Breast epithelium (tissue), 4 donors: ENCODE data around the gene REEP1. TPM values are rescaled to one million over a fixed set of nuclear protein-coding genes. Genes with fewer than 3 reads are reported as not detected.

Source experiments
- DNase-seq, 2 donors: peaks; one replicate each; pipeline ENCODE4 v3.0.0-alpha.2; 2019; ENCODE audit warnings: low spot score in 2 of 2
- H3K27ac ChIP-seq, 2 donors: fragments of 200-600 bp; sonication (generic) in 1 of 2; one replicate each; pipeline ENCODE4 v1.5.1; 2016 to 2019; ENCODE audit warnings: mild to moderate bottlenecking in 1 of 2
- H3K27me3 ChIP-seq, 2 donors: fragments of 200-600 bp; sonication (generic) in 1 of 2; one replicate each; pipeline versions ENCODE4 v1.5.1 to v1.6.0; 2017 to 2019; ENCODE audit warnings: control low read depth in 1 of 2, mild to moderate bottlenecking in 1 of 2
- H3K36me3 ChIP-seq: fragments of 200-600 bp; one replicate; pipeline ENCODE4 v1.5.1; 2019
- H3K4me1 ChIP-seq, 2 donors: fragments of 200-600 bp; sonication (generic); one replicate each; pipeline ENCODE4 v1.5.1; 2016 to 2019; ENCODE audit warnings: control low read depth in 1 of 2
- H3K4me3 ChIP-seq, 3 donors: fragments of 200-600 bp; sonication (generic); 1 replicate in 2 of 3; 2 replicates in 1 of 3; pipeline ENCODE4 v1.5.1; 2016 to 2019; ENCODE audit warnings: mild to moderate bottlenecking in 3 of 3, moderate library complexity in 2 of 3
- H3K9me3 ChIP-seq, 2 donors: fragments of 200-600 bp; sonication (generic) in 1 of 2; one replicate each; pipeline ENCODE4 v1.5.1; 2016 to 2019; ENCODE audit warnings: control low read depth in 1 of 2
- POLR2A ChIP-seq: fragments of 450-650 bp; IDR thresholded peaks from one replicate; pipeline ENCODE4 v1.6.1; 2016; ENCODE audit warnings: antibody characterized with exemption, mild to moderate bottlenecking, moderate library complexity
- POLR2AphosphoS5 ChIP-seq, 3 donors: sonication (generic); formaldehyde crosslinking; IDR thresholded peaks; one replicate each; pipeline ENCODE4 v1.6.1; 2017; ENCODE audit warnings: antibody characterized with exemption in 3 of 3
- intact Hi-C: fragments of 100-400 bp; cut with DNase I; formaldehyde crosslinking; loops from one replicate; pipeline ENCODE4 v1.15.1; 2023; ENCODE audit warnings: low total_unique reads
- total RNA-seq, 3 donors: library from RNA; depleted of rRNA; stranded (reverse); fragments of >200 nt; gene quantifications; one replicate each; pipeline ENCODE4 v1.1.0, GENCODE V29; 2016
- TF ChIP-seq, protein P1 (sequence below), 3 donors: fragments of 450-650 bp; IDR thresholded peaks; one replicate each; pipeline ENCODE4 v1.5.1; 2016 to 2017; ENCODE audit warnings: antibody characterized with exemption in 3 of 3, mild to moderate bottlenecking in 3 of 3, moderate library complexity in 3 of 3

Gene REEP1
- total RNA-seq, 3 donors from 2014 or later, result 0.32 to 3.8 (median 1.3) TPM

DNA sequence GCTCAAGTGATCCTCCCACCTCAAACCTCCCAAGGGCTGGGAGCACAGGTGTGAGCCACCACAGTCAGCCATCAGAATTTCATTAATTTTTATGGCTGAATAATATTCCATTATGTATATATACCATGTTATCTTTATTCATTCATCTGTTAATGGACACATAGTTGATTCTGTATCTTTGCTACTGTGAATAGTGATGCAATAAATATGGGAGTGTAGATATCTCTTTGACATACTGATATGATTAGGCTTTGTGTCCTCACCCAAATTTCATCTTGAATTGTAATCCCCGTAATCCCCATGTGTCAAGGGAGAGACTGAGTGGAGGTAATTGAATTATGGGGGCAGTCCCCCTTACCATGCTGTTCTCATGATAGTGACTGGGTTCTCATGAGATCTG lies 38.2 kb upstream of the REEP1 start:
- Histone ChIP-seq H3K27me3 (no peaks in the 10 kb centered on the region), H3K4me3 (no peak overlapping the region), H3K27ac (no peak overlapping the region), H3K9me3 (peaks cover 0 to 3% of the 10 kb centered on the region in 2 donors), H3K4me1 (no peaks in the 10 kb centered on the region), H3K36me3 (no peaks in the 10 kb centered on the region)
- no peak for TF ChIP-seq POLR2AphosphoS5 (IDR thresholded peaks at IDR 0.05)
- intact Hi-C loops, result loop anchor here (10.0 kb wide), 1 partner anchor 391 kb away; no protein-coding TSS in a partner anchor
- DNase-seq, result no peak

DNA sequence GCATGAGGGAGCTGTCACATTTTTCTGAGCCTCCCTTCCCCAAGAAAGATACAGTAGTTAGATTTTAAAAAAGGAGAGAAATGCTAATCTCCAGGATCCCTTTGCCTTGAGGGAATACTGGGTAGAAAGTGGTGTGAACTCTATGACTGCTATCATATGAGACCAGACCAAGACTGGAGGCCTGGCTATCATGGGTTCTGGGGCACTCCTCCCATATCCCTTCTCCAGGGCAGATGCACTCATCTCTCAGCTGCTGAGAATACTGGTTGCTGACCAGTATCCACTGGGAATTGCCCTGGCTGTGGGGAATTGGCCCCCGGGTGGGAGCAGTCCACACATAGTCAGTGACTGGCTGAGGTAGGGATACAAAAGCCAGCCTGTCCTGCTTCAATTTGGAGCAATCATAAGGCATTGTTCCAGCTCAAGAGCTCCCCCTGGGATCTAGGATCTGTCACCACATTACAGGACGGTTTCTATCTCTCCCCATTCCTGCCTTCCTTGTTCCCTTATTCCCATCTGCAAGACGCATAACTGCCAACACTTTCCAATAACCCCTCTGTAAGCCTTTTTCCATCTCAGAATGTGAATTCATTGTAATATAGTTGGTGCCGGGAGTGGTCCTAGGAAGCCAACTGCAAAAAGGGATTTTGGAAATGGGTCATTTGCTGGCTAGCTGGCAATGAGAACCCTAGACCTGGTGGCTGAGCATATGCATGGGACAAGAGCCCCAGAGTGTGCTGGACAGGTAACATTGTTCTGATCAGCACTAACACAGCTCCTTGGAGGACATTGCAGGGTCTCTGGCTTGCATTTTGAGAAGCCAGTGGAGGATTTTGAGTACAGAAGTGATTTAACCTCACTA lies 35.4 kb upstream of the REEP1 start:
- no peak for DNase-seq
- H3K36me3 ChIP-seq, result no peaks in the 10 kb centered on the region
- no peaks in the 10 kb centered on the region for H3K4me1 ChIP-seq
- H3K4me3 ChIP-seq, result no peak overlapping the region
- H3K27me3 ChIP-seq, result no peaks in the 10 kb centered on the region
- no peak overlapping the region for H3K27ac ChIP-seq
- intact Hi-C loops, result loop anchor here (5.0 to 10.0 kb wide), 2 partner anchors 151 to 388 kb away; no protein-coding TSS in a partner anchor
- no peak for TF ChIP-seq POLR2AphosphoS5 (IDR thresholded peaks at IDR 0.05)
- TF ChIP-seq, protein P1, sequence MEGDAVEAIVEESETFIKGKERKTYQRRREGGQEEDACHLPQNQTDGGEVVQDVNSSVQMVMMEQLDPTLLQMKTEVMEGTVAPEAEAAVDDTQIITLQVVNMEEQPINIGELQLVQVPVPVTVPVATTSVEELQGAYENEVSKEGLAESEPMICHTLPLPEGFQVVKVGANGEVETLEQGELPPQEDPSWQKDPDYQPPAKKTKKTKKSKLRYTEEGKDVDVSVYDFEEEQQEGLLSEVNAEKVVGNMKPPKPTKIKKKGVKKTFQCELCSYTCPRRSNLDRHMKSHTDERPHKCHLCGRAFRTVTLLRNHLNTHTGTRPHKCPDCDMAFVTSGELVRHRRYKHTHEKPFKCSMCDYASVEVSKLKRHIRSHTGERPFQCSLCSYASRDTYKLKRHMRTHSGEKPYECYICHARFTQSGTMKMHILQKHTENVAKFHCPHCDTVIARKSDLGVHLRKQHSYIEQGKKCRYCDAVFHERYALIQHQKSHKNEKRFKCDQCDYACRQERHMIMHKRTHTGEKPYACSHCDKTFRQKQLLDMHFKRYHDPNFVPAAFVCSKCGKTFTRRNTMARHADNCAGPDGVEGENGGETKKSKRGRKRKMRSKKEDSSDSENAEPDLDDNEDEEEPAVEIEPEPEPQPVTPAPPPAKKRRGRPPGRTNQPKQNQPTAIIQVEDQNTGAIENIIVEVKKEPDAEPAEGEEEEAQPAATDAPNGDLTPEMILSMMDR (IDR thresholded peaks at IDR 0.05), result peak; percentile 24 to 59 (median 41)
- peaks cover 0 to 7% of the 10 kb centered on the region in 2 donors for H3K9me3 ChIP-seq

DNA sequence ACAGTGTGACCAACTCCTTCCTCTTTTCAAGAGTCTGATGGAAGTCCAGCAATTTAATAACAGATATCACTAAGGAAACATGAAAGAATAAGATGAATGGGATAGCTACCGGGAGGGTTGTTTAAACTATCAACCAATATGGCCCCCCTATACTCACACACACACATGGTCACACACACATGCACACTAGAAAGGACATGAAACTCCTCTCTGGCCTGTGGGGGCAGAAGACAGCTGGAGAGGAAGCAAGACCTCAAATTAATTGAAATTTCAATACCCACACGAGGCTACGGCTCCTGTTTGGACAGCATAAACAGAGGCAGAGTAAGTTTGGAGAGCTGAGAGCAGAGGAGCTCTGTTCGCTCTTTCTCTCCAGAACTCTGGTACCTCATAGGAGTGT lies 34.7 kb upstream of the REEP1 start:
- Histone ChIP-seq H3K4me1 (no peaks in the 10 kb centered on the region), H3K27me3 (no peaks in the 10 kb centered on the region), H3K4me3 (no peak overlapping the region), H3K36me3 (no peaks in the 10 kb centered on the region), H3K27ac (no peak overlapping the region), H3K9me3 (peaks cover 0 to 7% of the 10 kb centered on the region in 2 donors)
- intact Hi-C loops, result loop anchor here (5.0 to 10.0 kb wide), 2 partner anchors 150 to 387 kb away; no protein-coding TSS in a partner anchor
- TF ChIP-seq POLR2AphosphoS5 (IDR thresholded peaks at IDR 0.05), result no peak
- TF ChIP-seq POLR2A, result no peak
- TF ChIP-seq, protein P1 (IDR thresholded peaks at IDR 0.05), result no peak
- DNase-seq, result no peak

DNA sequence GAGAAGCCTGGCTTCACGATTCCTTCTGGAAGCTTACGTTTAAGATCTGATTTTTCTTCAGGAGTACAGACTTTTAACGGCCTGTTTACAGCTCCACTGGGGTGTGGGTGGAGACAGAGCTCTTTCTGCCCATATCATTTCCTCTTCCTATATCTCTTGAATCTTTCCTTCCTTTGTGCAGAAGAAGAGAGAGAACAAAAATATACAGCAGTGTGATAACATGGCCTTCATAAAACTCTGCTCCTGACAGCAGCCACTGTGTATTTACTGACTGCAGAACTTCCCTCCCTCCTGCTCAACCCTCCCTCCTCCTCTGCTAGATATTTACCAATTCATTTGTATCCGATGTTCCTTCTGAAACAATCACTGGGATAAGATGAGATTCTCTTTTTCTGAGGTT lies 34.1 kb upstream of the REEP1 start:
- no peak for DNase-seq
- intact Hi-C loops, result loop anchor here (5.0 to 10.0 kb wide), 2 partner anchors 149 to 387 kb away; no protein-coding TSS in a partner anchor
- TF ChIP-seq, protein P1 (IDR thresholded peaks at IDR 0.05), result no peak
- TF ChIP-seq POLR2A (no peak), POLR2AphosphoS5 (IDR thresholded peaks at IDR 0.05) (no peak)
- no peaks in the 10 kb centered on the region for H3K36me3 ChIP-seq
- peaks cover 0 to 7% of the 10 kb centered on the region in 2 donors for H3K9me3 ChIP-seq
- H3K4me1 ChIP-seq, result no peaks in the 10 kb centered on the region
- H3K4me3 ChIP-seq, result no peak overlapping the region
- no peak overlapping the region for H3K27ac ChIP-seq
- no peaks in the 10 kb centered on the region for H3K27me3 ChIP-seq

DNA sequence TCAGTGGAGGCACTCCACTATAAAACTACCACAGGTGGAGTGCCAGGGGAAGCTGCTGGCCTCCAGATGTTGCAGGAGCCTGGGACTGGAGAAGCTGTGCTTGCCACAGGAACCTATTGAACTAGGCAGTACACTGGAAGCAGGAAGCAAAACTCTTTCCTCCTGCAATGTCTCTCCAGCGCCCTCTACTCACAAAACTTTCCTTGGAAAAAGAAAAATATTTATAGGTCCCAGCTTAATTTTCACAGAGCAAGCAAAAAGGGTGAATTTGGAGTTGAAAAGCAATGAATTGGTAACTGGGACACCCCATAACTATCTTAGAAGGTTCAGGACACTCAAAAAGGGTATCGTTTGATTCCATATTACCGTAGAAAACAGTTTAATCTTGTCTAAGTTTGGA lies 33.2 kb upstream of the REEP1 start:
- H3K27ac ChIP-seq, result no peak overlapping the region
- H3K9me3 ChIP-seq, result peaks cover 0 to 7% of the 10 kb centered on the region in 2 donors
- no peaks in the 10 kb centered on the region for H3K36me3 ChIP-seq
- H3K27me3 ChIP-seq, result no peaks in the 10 kb centered on the region
- no peak for DNase-seq
- H3K4me3 ChIP-seq, result no peak overlapping the region
- no peaks in the 10 kb centered on the region for H3K4me1 ChIP-seq
- no peak for TF ChIP-seq POLR2A
- no peak for TF ChIP-seq POLR2AphosphoS5 (IDR thresholded peaks at IDR 0.05)
- TF ChIP-seq, protein P1 (IDR thresholded peaks at IDR 0.05), result no peak
- intact Hi-C loops, result loop anchor here (5.0 to 10.0 kb wide), 2 partner anchors 148 to 386 kb away; no protein-coding TSS in a partner anchor
